HG02642 (cell line): ENCODE data around the gene TP73.
"Not testable (repeated sequence)": the region's sequence is repeated elsewhere in the genome, so short reads cannot be mapped to it uniquely, and the experiment has no call there.

Experiments
- ATAC-seq: cut with Tn5 transposase; IDR thresholded peaks from one replicate; pipeline ENCODE4 v1.9.1; 2021; ENCODE audit warnings: mild to moderate bottlenecking; ENCODE audit not compliant: unreplicated experiment, poor library complexity

Gene TP73

GRCh38 chr1:3735027-3735681 is 82.8 kb downstream of the TP73 start:
- ATAC-seq = no peak

DNA sequence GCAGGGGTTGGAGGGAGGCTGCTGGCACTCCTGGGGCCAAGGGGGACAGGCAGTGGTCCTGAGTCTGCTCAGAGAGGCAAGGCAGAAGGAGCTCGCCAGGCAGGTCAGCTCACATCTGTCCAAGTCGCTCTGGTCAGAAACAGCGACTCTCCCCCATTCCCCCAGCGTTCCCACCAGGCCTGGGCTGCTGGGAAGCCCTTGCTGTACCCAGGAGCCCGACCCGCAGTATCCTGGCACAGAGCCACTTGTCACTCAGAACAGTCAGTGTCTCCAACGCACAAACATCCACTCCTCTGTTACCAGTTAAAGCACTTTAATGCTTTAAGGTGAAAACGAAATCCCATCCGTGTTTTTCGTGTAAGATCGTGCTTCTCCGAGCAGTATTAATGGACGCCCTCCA is 83.4 kb downstream of the TP73 start:
- no peak for ATAC-seq

- no peak for ATAC-seq
Observed at GRCh38 chr1:3736131-3736561, 83.8 kb downstream of the TP73 start.

GRCh38 chr1:3736708-3737107 is 84.4 kb downstream of the TP73 start:
- no peak for ATAC-seq

DNA sequence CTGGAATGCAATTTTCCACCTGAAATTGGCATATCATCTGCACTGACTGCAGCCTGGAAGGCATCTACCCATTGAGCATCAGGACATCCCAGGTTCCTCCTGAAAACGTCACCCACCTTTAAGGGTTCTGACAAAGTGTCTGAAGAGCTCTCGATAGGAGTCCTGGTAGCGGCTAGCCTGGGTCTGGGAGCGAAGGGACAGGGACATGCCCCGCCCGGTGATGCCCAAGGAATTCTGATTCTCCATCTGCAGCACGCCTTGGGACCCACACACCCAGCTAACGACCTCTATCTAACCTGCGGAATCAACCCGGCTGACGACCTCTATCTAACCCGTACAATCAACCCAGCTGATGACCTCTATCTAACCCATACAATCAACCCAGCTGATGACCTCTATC is 86.6 kb downstream of the TP73 start:
- no peak for ATAC-seq

- no peak for ATAC-seq
Observed at GRCh38 chr1:3740042-3740441, 87.7 kb downstream of the TP73 start.

- no peak for ATAC-seq
Observed at GRCh38 chr1:3740752-3741151, 88.4 kb downstream of the TP73 start.

DNA sequence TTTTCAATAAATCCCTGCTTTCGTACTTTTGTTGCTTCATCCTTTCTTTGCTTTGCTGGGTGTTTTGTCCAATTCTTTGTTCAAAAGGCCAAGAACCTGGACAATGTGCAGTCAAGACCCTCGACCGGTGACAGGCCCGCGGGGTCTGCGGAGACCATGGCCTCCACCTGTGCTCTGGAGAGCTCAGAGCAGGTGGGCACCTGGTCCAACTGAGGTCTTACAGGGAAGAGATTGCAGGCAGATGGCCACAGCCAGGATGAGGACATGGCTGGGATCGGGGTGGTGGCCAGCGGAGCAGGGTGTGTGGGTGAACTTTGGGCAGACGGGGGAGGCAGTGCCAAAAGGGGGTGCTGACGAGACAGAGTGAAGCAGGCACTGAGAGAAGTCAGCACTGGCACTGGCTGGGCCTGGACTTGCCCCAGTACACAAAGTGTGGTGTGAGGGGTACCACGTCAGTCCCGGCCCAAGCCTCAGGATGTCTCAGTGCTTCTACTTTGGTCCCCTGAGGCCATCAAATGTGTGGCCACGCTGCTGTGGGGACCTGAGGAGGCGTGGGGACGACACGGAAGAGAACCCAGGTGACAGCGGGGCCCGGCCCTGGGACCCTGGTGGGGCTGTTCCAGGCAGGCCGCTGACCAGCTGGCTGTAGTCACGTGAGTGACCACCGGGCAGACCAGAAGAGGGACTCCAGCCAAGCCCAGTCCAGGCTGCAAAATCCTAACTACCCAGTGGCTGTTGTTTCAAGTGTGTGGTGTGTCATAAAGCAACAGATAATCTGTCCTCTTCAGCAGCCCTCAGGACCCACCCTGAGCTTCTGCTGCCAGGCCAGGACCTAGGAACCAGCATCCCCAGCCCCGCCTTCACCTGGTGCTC is 89.5 kb downstream of the TP73 start:
- no peak for ATAC-seq

DNA sequence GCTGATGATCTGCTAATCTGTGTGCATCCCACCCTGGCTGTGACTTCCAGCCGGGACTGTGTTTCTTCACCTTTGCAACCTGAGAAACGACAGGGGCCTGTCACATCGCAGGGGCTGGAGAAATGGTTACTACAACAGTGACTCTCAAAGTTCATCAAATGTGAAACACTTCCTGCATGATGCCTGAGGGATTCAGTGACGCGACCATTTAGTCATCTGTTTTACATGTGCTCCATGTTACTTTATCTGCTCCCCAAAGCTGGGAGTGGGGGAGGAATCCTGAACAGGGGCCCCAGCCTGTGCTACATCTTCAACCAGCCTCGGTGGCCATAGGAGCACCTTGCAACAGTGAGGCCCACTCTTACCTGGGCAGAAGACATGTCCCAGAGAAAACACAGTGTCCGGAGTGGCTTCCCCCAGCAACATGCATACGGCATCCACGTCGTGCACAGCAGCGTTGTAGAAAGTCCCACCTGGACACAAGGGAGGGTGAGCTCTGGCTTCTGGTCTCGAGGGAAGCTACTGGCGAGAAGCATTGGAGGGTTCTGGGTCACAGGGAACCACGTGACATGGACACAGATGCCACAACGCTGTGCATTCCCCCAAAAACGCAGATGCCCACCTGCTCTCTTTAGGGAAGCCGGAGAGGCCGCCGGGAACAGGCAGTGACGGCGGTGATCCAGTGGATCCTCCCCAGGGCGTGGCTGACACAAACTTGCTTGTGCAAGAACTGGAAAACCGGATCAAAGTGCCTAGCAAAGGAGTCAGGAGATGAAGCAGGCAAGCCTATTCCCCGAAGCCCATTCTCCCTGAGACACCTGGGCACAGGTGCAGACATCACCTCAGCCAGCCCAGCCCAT is 90.4 kb downstream of the TP73 start:
- no peak for ATAC-seq

- no peak for ATAC-seq
Observed at GRCh38 chr1:3743421-3743820, 91.1 kb downstream of the TP73 start.

DNA sequence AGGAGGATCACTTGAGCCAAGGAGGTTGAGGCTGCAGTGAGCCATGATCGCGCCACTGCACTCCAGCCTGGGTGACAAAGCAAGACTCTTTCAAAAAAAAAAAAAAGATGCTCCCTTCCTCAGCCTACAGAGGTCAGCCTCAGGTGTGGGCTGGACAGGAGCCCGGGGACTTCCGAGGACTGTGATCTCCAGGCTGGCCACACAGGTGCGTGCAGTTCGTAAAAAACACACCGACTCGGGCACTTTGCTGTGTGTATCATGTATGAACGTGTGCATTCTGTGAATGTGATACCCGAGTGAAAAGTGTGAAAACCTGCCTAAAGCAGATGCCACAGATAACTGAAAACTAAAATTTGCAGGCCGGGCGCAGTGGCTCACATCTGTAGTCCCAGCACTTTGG is 91.5 kb downstream of the TP73 start:
- no peak for ATAC-seq

DNA sequence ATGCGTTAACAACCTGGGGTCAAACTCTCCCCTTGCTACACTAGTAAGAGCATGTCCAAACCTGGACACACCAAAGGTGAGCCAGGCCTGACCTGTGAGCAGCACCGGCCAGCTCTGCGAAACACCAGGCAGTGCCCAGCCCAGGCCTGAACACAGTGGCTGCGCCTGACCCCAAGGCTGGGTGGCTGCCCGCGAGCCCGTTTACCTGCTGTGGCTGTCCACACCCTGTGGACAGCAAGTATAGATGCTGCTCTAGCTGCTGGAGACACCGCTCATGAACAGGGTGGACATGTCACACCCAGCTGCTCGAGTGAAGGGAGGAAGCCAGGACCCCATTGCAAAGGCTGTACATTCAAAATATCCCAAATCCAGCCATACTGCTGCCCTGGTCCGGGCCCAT is 92.3 kb downstream of the TP73 start:
- no peak for ATAC-seq

DNA sequence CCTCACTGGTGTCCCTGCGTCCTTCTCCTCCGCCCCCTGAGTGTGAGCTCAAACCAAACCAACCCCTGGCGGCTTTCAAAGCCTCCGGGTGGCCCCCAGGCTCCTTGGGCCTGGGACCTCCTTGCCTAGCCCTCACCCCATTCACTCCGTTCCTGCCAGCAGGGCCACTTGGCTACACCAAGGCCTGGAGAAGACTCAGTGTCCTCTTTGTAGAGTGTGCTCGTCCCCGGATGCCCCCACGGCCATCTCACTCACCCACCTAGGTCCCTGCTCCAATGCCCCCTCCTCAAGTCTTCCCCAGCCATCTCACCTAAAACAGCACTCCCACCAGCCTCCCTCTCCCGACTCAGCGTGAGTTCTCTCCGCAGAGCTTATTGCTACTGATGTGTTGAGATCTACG is 92.8 kb downstream of the TP73 start:
- ATAC-seq = no peak

- no peak for ATAC-seq
Observed at GRCh38 chr1:3745590-3746381, 93.5 kb downstream of the TP73 start.

DNA sequence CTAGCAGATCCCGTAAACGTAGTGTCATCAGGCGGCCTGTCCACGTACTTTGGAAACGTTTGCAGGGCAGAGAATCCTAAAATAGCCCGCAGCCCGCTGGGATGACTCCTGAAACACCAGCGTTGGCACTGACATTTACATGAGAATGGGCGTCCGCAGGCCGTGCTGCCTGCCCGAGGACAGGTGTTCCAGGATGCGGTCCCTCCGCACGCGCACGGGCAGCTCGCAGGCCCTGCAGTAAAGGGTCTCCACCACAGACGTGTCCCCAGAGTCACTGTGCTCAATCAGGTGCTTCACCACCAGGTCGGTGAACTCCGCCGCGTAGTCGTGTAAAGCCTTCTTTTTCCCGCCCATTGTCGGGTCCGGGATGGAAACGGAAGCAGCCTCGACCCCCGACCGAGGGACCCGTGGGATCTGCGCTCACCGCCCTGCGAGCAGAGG is 94.1 kb downstream of the TP73 start:
- no peak for ATAC-seq

DNA sequence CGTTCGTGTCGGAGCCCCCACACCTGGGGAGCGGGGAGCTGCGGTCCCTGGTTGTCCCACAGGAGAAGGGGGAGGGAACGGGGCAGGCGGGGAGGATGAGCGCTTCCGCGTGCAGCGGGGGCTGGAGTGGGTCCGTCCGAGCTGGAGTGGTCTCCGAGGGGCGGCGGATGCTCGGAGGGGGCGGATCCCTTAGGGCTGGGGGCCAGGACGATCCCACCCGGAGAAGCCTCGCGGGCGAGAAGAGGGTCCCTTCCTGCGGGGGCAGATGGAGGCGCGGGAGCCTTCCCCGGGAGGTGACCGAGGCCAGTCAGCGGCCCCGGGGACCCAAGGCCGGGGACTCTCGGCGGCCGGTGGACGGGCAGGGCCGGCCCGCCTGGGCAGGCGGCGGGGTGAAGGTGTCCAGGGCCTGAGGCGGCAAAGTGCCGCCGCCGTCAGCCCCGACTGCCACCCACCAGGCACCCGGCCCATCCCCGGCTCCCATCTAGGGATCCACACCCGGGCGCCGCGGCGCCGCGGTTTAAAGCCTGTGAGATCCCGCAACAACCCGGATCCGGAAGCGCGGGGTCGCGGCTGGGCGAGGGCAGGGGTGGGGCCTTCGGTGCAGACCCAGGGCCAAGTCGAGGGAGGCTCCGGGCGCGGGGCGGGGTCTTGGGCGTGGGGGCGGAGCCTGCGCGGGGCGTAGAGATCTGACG is 94.7 kb downstream of the TP73 start:
- no peak for ATAC-seq

DNA sequence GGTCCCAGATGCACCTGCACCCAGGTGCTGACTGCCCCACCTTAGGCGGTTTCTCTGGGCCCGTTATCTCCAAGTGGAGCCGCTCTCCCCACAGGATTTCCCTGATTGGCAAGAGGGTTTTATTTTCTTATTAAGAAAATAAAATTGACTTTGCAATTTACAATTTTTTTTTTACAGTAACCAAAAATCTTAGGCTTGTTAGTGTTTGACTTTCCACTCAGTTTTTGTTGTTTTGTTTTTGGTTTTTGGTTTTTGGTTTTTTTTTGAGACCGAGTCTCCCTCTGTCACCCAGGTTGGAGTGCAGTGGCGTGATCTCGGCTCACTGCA is 95.2 kb downstream of the TP73 start:
- ATAC-seq = no peak

DNA sequence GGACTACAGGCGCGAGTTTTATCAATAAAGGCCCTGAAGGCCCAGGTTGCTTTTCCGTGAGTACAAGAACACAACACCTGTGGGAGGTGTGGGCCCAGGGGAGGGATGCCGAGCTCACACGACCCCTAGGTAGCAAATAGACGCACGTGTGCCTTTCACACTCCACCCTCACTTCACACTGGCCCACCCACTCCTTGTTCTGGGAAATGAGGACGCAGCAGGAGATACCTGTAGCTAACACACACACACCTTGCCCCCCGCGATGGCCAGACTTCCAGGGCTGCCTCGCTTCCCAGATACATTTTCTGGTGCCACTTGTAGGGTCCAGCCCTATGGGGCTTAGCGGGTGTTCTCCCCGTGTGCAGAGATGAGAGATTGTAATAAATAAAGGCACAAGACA is 95.6 kb downstream of the TP73 start:
- no peak for ATAC-seq

DNA sequence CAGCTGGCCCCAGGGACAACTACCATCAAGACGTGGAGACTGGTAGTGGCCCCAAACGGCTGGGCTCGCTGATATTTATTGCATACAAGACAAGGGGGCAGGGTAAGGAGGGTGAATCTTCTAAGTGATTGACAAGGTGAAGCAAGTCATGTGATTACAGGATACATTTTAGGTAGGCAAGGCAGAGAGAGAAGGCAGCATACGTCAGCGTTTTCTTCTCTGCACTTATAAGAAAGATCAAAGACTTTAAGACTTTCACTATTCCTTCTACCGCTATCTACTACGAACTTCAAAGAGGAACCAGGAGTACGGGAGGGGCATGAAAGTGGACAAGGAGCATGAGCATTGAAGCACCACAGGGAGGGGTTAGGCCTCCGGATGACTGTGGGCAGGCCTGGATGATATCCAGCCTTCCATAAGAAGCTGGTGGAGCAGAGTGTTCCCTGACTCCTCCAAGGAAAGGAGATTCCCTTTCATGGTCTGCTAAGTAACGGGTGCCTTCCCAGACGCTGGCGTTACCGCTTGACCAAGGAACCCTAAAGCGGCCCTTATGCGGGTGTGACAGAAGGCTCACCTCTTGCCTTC is 96.1 kb downstream of the TP73 start:
- ATAC-seq = not testable (repeated sequence)
